Measurements from ENCODE around the gene GSTM4.
A peak's percentile ranks its signal among the peaks of the same experiment; 100 is the strongest.

The GSTM4 gene

DNA sequence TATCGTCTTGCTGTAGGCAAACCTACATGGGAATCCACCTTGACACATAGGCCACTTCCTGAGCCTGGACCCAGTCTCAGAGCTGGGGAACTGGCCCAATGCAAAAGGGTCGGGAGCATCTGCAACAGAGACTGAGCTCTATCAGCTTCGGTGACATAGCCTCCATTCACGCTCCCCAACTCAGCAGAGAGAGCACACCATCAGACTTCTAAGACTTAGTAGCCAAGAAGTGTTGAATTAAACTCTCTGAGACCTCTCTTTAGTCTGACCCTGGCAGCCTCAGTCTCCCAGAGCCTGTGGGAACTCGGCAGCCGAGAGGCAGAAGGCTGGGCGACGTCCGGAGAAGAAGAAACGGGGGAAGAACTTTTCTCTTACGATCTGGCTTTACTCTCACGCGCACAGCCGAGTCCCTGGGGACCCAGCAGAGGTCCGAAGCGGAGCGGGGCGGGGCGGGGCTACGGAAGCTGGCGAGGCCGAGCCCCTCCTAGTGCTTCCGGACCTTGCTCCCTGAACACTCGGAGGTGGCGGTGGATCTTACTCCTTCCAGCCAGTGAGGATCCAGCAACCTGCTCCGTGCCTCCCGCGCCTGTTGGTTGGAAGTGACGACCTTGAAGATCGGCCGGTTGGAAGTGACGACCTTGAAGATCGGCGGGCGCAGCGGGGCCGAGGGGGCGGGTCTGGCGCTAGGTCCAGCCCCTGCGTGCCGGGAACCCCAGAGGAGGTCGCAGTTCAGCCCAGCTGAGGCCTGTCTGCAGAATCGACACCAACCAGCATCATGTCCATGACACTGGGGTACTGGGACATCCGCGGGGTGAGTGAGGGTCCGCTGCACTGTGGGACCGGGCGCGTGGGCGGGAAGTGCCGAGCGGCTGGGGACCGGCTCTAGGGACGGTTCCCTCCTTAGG, at the start of gene GSTM4:
Gene GSTM4, plus strand, starts transcription at position 485 of the 905 bp plus-strand sequence. Its CDS starts 291 bp downstream, at position 776.
- no peaks in the 10 kb centered on the region for H3K36me3 ChIP-seq (ENCODE audit: insufficient read depth, low read length)
- peak within 1 kb of the TSS; percentile 80 for H3K4me3 ChIP-seq (ENCODE audit: low read depth, low read length)
- peak within 1 kb of the TSS; percentile 95 for H2AFZ ChIP-seq (ENCODE audit: low read length, unreplicated experiment)
- peaks cover 7% of the 10 kb centered on the region for H3K4me1 ChIP-seq (ENCODE audit: control insufficient read depth, insufficient read depth, low read length, unreplicated experiment)
- H3K79me2 ChIP-seq (ENCODE audit: control insufficient read depth, insufficient read depth, low read length, unreplicated experiment): no peaks in the 10 kb centered on the region
- peaks cover 11% of the 10 kb centered on the region; the same call in 1 of the 2 replicates for H3K27me3 ChIP-seq (ENCODE audit: insufficient read depth, low read length)
- H3K27ac ChIP-seq (ENCODE audit: low read depth, low read length): no peak within 1 kb of the TSS; the same call in 1 of the 2 replicates

- no peaks in the 10 kb centered on the region for H3K79me2 ChIP-seq (ENCODE audit: control insufficient read depth, insufficient read depth, low read length, unreplicated experiment)
- no peaks in the 10 kb centered on the region for H3K36me3 ChIP-seq (ENCODE audit: insufficient read depth, low read length)
- no peak overlapping the region for H3K27ac ChIP-seq (ENCODE audit: low read depth, low read length)
- H3K27me3 ChIP-seq (ENCODE audit: insufficient read depth, low read length): no peaks in the 10 kb centered on the region
- H2AFZ ChIP-seq (ENCODE audit: low read length, unreplicated experiment): no peak overlapping the region
- no peak overlapping the region for H3K4me3 ChIP-seq (ENCODE audit: low read depth, low read length)
- peaks cover 8% of the 10 kb centered on the region for H3K4me1 ChIP-seq (ENCODE audit: control insufficient read depth, insufficient read depth, low read length, unreplicated experiment)
Measured at GRCh38 chr1:109609881-109610280, 46.0 kb upstream of the GSTM4 start.

GRCh38 chr1:109610609-109611307, 45.1 kb upstream of the GSTM4 start:
- Histone ChIP-seq H2AFZ (ENCODE audit: low read length, unreplicated experiment) (no peak overlapping the region), H3K27ac (ENCODE audit: low read depth, low read length) (no peak overlapping the region), H3K27me3 (ENCODE audit: insufficient read depth, low read length) (no peaks in the 10 kb centered on the region), H3K4me3 (ENCODE audit: low read depth, low read length) (no peak overlapping the region), H3K36me3 (ENCODE audit: insufficient read depth, low read length) (no peaks in the 10 kb centered on the region), H3K79me2 (ENCODE audit: control insufficient read depth, insufficient read depth, low read length, unreplicated experiment) (no peaks in the 10 kb centered on the region), H3K4me1 (ENCODE audit: control insufficient read depth, insufficient read depth, low read length, unreplicated experiment) (peaks cover 8% of the 10 kb centered on the region)

GRCh38 chr1:109611308-109611990, 44.5 kb upstream of the GSTM4 start:
- Histone ChIP-seq H3K79me2 (ENCODE audit: control insufficient read depth, insufficient read depth, low read length, unreplicated experiment) (no peaks in the 10 kb centered on the region), H2AFZ (ENCODE audit: low read length, unreplicated experiment) (no peak overlapping the region), H3K4me1 (ENCODE audit: control insufficient read depth, insufficient read depth, low read length, unreplicated experiment) (peaks cover 8% of the 10 kb centered on the region), H3K36me3 (ENCODE audit: insufficient read depth, low read length) (no peaks in the 10 kb centered on the region), H3K27me3 (ENCODE audit: insufficient read depth, low read length) (no peaks in the 10 kb centered on the region), H3K27ac (ENCODE audit: low read depth, low read length) (no peak overlapping the region), H3K4me3 (ENCODE audit: low read depth, low read length) (no peak overlapping the region)

- Histone ChIP-seq H3K4me1 (ENCODE audit: control insufficient read depth, insufficient read depth, low read length, unreplicated experiment) (peaks cover 25% of the 10 kb centered on the region), H3K4me3 (ENCODE audit: low read depth, low read length) (no peak overlapping the region), H3K27me3 (ENCODE audit: insufficient read depth, low read length) (no peaks in the 10 kb centered on the region), H3K79me2 (ENCODE audit: control insufficient read depth, insufficient read depth, low read length, unreplicated experiment) (no peaks in the 10 kb centered on the region), H2AFZ (ENCODE audit: low read length, unreplicated experiment) (no peak overlapping the region), H3K27ac (ENCODE audit: low read depth, low read length) (no peak overlapping the region), H3K36me3 (ENCODE audit: insufficient read depth, low read length) (no peaks in the 10 kb centered on the region)
Measured at GRCh38 chr1:109613361-109614147, 42.3 kb upstream of the GSTM4 start.

- Histone ChIP-seq H3K4me1 (ENCODE audit: control insufficient read depth, insufficient read depth, low read length, unreplicated experiment) (peaks cover 34% of the 10 kb centered on the region), H3K27ac (ENCODE audit: low read depth, low read length) (no peak overlapping the region), H3K36me3 (ENCODE audit: insufficient read depth, low read length) (no peaks in the 10 kb centered on the region), H2AFZ (ENCODE audit: low read length, unreplicated experiment) (no peak overlapping the region), H3K79me2 (ENCODE audit: control insufficient read depth, insufficient read depth, low read length, unreplicated experiment) (peaks cover 10% of the 10 kb centered on the region), H3K27me3 (ENCODE audit: insufficient read depth, low read length) (no peaks in the 10 kb centered on the region), H3K4me3 (ENCODE audit: low read depth, low read length) (no peak overlapping the region)
Measured at GRCh38 chr1:109615879-109616278, 40.0 kb upstream of the GSTM4 start.

GRCh38 chr1:109616391-109616790, 39.5 kb upstream of the GSTM4 start:
- no peak overlapping the region for H3K4me3 ChIP-seq (ENCODE audit: low read depth, low read length)
- no peaks in the 10 kb centered on the region for H3K27me3 ChIP-seq (ENCODE audit: insufficient read depth, low read length)
- H3K4me1 ChIP-seq (ENCODE audit: control insufficient read depth, insufficient read depth, low read length, unreplicated experiment): peaks cover 34% of the 10 kb centered on the region
- no peak overlapping the region for H2AFZ ChIP-seq (ENCODE audit: low read length, unreplicated experiment)
- H3K36me3 ChIP-seq (ENCODE audit: insufficient read depth, low read length): no peaks in the 10 kb centered on the region
- peak overlapping the region; percentile 92; the same call in 1 of the 2 replicates for H3K27ac ChIP-seq (ENCODE audit: low read depth, low read length)
- peaks cover 15% of the 10 kb centered on the region for H3K79me2 ChIP-seq (ENCODE audit: control insufficient read depth, insufficient read depth, low read length, unreplicated experiment)

GRCh38 chr1:109617291-109617801, 38.6 kb upstream of the GSTM4 start:
- H3K27me3 ChIP-seq (ENCODE audit: insufficient read depth, low read length): no peaks in the 10 kb centered on the region
- H3K4me1 ChIP-seq (ENCODE audit: control insufficient read depth, insufficient read depth, low read length, unreplicated experiment): peaks cover 44% of the 10 kb centered on the region
- H2AFZ ChIP-seq (ENCODE audit: low read length, unreplicated experiment): peak overlapping the region; percentile 72
- no peak overlapping the region for H3K4me3 ChIP-seq (ENCODE audit: low read depth, low read length)
- H3K27ac ChIP-seq (ENCODE audit: low read depth, low read length): peak overlapping the region; percentile 92
- H3K36me3 ChIP-seq (ENCODE audit: insufficient read depth, low read length): no peaks in the 10 kb centered on the region
- H3K79me2 ChIP-seq (ENCODE audit: control insufficient read depth, insufficient read depth, low read length, unreplicated experiment): peaks cover 24% of the 10 kb centered on the region

DNA sequence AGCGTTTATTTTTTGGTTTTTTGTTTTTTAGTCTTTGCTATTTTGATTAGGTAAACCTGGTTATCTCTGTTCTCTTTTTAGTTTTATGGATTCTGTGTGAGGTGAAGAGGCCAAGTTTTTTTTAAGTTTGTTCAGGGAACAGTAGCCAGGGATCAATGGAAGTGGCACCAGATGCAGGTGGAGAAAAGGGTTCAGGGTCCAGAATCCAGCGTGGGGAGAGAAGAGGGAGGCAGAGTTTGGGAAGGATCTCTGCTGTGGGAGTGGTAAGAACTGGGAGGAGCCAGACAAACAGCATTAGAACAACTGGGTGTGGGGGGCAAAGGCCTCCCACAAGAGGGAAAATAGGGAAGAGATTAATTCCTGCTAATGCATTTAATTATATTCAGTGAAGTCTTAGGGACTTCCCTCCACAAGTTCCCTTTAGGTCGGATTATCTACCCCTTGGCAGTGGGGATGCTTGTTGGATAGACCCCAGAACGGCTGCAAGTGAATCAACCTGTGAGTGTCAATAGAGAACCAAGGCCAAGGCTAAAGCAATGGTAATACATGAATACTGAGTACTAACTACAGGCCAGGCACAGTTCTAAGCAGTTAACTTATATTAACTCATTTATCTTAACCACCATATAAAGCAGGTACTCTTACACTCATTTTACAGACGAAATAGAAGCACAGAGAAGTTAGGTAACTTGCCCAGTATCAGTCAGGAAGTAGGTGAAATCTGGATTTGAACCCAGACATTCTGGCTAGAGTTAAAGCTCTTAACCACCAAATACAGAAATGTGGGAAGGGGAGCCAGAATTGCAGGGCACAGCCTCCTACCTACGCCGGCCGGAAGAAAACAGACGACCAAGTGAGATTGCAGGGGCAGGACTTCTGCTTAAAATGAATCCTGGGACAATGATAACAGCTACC, 37.0 kb upstream of the GSTM4 start:
- peak overlapping the region; percentile 92 for H3K27ac ChIP-seq (ENCODE audit: low read depth, low read length)
- H3K36me3 ChIP-seq (ENCODE audit: insufficient read depth, low read length): no peaks in the 10 kb centered on the region
- peaks cover 40% of the 10 kb centered on the region for H3K79me2 ChIP-seq (ENCODE audit: control insufficient read depth, insufficient read depth, low read length, unreplicated experiment)
- H3K27me3 ChIP-seq (ENCODE audit: insufficient read depth, low read length): no peaks in the 10 kb centered on the region
- peak overlapping the region; percentile 75 for H2AFZ ChIP-seq (ENCODE audit: low read length, unreplicated experiment)
- H3K4me3 ChIP-seq (ENCODE audit: low read depth, low read length): peak overlapping the region; percentile 84
- H3K4me1 ChIP-seq (ENCODE audit: control insufficient read depth, insufficient read depth, low read length, unreplicated experiment): peaks cover 52% of the 10 kb centered on the region
